HG03175 (cell line): ENCODE data around the gene PLEKHA3.
"Not testable (repeated sequence)": the region's sequence is repeated elsewhere in the genome, so short reads cannot be mapped to it uniquely, and the experiment has no call there.

Experiments
- ATAC-seq: cut with Tn5 transposase; IDR thresholded peaks from one replicate; pipeline ENCODE4 v1.9.1; 2021; ENCODE audit warnings: mild to moderate bottlenecking, moderate library complexity; ENCODE audit not compliant: unreplicated experiment

The PLEKHA3 gene

DNA sequence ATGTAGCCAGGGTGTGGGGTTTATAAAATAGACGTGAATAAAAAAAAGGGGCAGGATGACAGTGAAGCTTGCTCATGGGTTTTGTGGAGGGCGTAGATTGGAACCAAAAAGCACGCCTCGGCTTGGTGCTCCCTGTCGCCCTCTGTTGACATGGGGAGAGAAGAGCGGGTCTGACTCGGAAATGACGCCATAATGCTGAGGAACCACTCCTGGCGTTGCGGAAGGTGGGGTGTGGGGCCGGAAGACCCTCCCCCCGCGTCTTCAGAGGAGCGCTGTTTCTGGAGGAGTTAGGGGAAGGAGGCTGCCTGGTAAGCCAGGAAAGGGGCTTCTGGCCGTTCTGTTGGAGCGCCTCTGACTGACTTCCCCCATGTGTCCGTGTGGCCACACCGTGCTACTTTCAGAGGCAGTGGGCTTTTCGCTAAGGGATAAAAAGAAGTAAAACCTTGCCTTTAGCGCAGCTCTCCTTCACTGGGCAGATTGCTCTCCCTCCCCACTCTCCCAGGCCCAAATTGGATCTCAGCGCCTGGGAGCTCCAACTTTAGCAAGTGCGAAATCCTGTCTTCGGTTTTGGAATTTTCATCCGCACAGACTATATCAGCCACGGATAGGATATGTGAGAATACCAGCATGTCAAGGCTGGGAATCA lies 42.8 kb downstream of the PLEKHA3 start:
- peak; percentile 90 for ATAC-seq

DNA sequence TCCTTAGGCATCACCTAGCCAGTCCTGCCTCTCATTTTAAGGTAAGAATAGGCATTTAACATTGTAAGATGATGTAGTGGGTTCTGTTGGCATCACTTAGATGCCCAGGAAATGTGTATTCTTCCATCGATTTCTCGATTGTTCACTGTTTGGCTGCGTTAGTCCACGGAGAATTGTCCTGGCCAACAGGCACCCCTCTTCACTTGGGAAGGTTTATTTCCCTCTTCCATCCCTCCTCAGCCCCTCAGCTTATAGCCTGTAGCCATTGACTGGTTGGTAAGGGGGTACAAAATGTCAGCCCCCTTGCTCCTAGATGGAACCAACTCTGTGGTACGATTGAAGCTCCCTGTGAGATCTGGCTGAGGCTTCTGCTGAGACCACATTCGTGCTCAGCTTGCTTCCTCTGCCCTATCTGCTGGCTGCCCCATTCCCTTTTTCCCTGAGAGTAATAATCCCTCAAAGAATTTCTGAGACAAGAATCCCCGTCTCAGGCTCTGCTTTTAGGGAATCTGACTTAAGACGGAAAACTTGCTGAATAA lies 43.4 kb downstream of the PLEKHA3 start:
- ATAC-seq, result no peak

DNA sequence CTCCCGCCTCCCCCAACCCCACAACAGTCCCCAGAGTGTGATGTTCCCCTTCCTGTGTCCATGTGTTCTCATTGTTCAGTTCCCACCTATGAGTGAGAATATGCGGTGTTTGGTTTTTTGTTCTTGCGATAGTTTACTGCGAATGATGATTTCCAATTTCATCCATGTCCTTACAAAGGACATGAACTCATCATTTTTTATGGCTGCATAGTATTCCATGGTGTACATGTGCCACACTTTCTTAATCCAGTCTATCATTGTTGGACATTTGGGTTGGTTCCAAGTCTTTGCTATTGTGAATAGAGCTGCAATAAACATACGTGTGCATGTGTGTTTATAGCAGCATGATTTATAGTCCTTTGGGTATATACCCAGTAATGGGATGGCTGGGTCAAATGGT lies 44.8 kb downstream of the PLEKHA3 start:
- not testable (repeated sequence) for ATAC-seq

DNA sequence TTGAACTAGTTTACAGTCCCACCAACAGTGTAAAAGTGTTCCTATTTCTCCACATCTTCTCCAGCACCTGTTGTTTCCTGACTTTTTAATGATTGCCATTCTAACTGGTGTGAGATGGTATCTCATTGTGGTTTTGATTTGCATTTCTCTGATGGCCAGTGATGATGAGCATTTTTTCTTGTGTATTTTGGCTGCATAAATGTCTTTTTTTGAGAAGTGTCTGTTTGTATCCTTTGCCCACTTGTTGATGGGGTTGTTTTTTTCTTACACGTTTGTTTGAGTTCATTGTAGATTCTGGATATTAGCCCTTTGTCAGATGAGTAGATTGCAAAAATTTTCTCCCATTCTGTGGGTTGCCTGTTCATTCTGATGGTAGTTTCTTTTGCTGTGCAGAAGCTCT lies 45.2 kb downstream of the PLEKHA3 start:
- not testable (repeated sequence) for ATAC-seq

DNA sequence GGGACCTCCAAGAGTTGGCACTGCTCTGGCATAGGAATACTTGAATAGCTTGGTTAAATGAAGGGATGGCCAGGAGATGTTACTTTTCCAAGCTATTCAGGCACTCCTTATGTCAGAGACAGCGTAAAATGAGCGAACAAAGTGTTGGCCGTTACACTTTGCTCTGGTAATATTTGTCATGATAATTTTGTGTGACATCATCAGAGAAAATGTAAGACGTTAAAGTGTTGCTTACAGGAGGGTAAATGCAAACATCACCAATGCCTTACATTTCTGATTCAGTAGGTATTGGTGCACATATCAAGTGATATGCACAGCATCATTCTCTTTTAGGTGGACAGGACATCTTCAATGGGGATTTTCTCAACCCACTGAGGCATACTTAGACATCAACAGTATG lies 46.0 kb downstream of the PLEKHA3 start:
- no peak for ATAC-seq

DNA sequence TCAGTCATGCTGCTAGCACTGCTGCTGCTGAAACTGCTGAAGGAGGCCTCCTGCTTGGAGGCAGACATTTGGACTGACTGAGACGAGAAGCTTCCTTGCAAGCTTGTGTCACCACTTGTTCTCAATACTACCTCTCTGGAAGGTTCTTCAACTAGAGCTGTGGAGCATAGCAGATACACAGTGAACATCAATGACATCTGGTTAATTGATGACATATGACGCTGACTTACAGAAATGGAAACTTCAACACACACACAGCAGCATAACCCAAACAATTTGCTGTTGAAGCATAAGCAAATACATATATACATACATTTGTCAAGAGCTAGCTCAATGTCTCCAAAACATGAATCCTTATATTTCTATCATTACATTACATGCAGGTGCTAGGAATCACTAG lies 47.3 kb downstream of the PLEKHA3 start:
- ATAC-seq, result no peak

DNA sequence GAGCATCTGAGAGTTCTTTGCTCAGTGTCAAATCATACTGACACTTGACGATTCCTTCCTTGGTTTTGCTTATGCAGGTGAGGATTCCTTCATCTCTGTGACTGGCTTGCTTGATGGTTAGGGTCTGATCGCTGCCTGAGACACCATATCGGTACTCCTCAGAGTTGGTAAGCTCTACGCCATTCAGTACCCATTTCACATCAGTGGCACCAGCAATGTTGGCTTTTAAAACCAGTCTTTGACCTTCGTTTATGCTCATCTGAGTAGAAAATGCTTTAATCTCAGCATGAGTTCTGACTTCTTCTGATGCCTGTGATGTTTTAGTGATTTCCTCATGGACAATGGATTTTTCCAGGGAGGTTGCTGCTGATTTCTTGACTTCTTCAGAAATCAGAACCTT lies 48.4 kb downstream of the PLEKHA3 start:
- ATAC-seq, result no peak

DNA sequence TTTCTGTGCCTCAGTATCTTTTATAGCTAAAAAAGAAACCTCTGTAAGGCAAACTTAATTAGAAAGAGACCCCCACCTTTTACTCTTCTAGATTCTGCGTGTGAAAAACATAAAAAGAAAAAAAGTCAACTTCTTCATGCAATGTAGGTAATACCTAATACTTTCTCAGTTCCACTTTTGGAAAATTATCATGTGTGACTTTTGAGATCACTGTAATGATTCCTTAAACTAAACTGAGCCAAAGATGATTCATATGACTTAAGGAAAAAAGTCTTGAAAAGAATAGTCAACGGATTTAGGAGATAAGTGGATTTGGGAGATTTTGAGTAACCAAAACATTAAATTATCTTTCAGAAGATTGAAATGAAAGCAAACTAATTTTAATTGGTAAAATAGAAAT lies 48.9 kb downstream of the PLEKHA3 start:
- ATAC-seq, result no peak

DNA sequence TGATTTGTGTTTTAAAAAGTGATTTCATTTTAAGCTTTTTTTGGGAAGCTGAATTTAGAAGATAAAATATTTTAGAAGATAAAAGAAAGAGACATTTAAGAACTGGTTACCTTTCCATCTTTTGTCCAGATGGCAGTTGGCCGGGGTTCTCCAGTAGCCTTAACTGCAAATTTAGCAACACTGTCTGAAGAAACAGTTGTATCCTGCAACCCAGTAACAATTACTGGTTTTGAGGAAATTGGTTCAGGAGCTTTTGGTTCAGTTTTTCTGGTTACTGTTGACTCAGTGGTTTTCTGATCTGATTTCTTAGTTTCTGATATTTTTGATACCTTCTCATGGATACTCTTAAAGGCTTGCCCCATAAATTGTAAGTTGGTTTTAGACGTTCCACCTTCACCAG lies 49.9 kb downstream of the PLEKHA3 start:
- no peak for ATAC-seq

DNA sequence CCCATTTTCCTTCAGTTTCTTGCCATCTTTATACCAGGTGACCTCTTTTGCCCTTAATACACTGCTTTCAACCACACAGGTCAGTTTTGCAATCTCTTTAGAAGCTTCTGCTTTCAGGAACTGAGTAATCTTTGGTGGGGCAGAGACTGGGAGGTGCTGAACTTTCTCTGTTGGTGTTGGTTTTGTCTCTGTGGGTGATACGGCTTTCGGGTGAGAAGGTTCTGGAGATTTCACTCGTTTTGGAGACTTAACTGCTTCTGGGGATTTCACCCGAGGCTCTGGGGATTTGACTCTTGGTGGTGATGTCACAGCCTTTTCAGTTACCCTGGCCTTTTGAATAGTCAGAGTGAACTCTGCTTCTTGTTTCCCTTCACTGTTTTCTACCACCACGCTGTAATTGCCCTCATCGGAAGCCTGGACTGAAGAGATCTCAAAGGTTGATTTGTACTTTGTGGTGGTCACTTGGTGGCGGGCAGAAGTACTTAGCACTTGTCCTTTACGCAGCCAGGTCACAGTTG lies 50.4 kb downstream of the PLEKHA3 start:
- peak; percentile 96 for ATAC-seq

DNA sequence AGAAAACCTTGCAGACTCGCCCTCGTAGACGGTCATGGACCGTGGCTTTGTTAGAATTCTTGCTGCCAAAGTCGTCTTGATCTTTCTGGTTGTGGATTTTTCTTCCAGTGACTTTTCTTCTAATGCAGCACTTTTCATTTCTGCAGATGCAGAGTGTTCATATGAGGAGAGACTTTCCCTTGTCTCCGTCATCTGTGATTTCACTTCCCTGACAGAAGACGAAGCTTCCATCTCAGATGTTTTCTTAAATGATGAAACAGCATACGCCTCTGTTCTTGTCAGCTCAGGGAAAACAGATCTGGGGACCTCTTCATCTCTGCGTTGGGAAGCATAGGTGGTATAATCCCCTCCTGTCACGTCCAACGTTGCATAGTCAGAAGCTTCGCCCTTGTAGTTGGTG lies 50.9 kb downstream of the PLEKHA3 start:
- ATAC-seq, result no peak

DNA sequence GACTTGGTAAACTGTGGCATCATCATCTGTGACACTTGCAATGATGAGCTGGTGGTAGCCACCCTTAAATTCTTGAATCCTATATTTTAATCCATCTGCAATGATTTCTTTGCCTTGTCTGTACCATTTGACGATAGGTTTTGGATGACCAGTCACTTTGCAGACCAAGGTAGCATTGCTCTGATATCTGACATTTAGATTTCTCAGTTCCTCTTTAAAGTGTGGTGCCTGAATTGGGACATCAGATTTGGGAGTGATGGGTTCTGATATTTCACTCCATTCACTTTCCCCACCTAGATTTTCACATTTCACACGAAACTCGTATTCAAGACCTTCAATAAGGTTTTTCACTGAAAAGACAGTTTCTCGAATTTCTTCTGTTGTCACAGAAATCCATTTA lies 55.8 kb downstream of the PLEKHA3 start:
- ATAC-seq, result no peak

DNA sequence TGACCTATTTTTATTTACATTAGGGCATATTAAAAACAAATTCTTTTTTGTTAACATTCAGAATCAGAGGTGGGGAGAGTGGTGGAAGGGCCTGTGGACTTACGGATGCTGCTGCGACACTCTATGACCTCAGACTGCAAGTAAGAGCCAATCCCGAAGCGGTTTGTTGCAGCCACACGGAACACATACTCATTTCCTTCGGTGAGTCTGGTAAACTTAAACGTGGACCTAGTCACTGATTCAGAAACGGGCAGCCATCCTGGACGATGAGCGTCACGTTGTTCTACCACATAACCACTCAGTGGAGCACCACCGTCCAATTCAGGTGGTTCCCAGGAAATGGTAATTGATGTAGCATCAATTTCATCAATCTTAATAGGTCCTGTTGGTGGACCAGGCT lies 61.9 kb downstream of the PLEKHA3 start:
- no peak for ATAC-seq

DNA sequence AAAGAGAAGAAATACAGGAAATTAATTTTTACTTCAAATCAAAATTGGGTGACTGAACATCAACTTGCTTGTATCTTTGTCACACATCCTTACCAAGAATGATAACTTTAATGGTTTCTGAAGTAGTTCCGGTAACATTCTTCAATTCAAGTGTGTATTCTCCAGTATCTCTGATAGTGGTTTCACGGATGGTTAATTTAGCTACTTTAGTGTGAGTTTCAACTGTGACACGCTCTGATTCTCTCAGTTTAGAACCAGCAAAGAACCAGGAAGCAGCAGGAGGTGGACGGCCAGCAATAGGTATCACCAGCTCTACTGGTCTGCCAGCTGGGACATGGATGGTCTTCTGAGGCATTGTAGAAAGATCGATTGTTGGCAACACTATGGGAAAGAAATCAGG lies 62.3 kb downstream of the PLEKHA3 start:
- no peak for ATAC-seq

DNA sequence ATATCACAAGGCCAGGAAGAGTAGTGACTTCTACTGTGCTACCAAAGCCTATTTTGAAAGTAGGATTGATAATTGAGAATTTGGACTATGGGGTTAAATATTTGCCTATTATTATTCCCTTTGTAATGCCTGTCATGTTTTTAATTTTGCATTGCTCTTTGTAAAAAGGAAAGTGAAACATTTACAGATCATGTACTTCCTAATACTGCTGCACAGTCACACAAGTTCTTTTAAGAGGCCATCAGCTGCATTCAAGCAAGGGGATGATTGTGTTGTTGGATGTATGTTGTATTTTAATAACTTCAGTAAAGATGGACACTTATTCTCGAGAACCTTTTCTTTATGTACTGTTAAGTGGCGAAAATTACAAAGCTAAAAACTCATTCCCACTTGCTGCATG lies 70.1 kb downstream of the PLEKHA3 start:
- ATAC-seq, result no peak

DNA sequence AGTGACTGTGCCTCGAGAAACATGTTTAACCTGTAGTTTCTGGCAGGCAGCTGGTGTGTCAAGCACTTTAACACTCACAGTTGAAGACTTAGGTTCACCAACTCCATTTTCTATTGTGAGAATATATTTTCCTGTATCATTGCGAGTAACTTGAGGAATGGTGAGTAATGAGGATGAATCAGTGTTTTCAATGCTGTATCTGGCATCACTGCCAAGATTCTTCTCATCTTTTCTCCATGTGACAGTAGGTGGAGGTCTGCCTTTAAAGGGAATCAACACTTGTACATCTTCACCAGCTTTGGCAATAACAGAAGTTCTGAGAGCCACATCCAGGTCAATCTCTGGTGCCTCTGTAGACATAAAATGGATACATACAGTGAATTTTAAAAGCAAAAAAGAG lies 72.8 kb downstream of the PLEKHA3 start:
- ATAC-seq, result no peak
